Thyroid gland (tissue), 4 donors: Measurements from ENCODE around the gene PORCN.

Source experiments
- CTCF ChIP-seq, 6 experiments: fragments of 200-600 bp in 3 of 6; fragments of 450-650 bp in 3 of 6; sonication (generic) in 3 of 6; IDR thresholded peaks; one replicate each; pipeline ENCODE4 v1.5.1; 2016 to 2019; ENCODE audit warnings: antibody characterized with exemption in 6 of 6, mild to moderate bottlenecking in 2 of 6, inconsistent platforms in 1 of 6, moderate library complexity in 1 of 6
- POLR2A ChIP-seq, 2 donors: fragments of 450-650 bp; IDR thresholded peaks; one replicate each; pipeline ENCODE4 v1.6.1; 2017; ENCODE audit warnings: antibody characterized with exemption in 2 of 2, mild to moderate bottlenecking in 2 of 2, moderate library complexity in 1 of 2

DNA sequence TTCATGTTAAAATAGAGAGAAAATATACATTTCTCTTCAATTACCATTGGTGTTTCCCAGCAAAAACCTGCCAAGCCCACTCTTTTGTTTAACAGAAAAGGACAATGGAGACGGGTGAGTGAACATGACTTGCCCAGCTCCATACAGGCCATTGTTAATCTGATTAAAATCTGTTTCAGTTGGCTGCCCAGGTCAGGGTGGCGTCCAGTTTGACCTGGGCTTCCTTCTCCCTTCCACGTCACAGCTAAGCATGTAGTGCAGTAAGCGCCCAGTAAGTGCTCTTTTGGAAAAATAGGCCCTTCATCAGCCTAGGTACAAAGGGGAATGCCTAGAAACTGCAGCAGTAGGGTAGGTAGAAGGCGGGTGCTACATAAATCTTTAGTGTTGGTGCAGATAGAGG, 1.5 kb upstream of the PORCN start:
- TF ChIP-seq CTCF (IDR thresholded peaks at IDR 0.05): no peak
- no peak for TF ChIP-seq POLR2A (IDR thresholded peaks at IDR 0.05)
